SU-DHL-6 (cell line): Measurements from ENCODE around the gene SUMF1.

Source experiments
- CTCF ChIP-seq: fragments of 200-600 bp; sonication (generic); IDR thresholded peaks from one replicate; pipeline ENCODE4 v1.5.1; 2017; ENCODE audit warnings: antibody characterized with exemption, mild to moderate bottlenecking, low read length, moderate library complexity; ENCODE audit not compliant: insufficient read depth, poor library complexity, severe bottlenecking
- EZH2phosphoT487 ChIP-seq: fragments of 200-600 bp; sonication (generic), shearing (Covaris generic); conservative IDR thresholded peaks from 2 replicates; pipeline ENCODE4 v1.6.1; 2018; ENCODE audit warnings: mild to moderate bottlenecking, antibody characterized with exemption, low read length, moderate library complexity, mixed read lengths

GRCh38 chr3:4322635-4323034, 144.4 kb downstream of the SUMF1 start:
- no peak for TF ChIP-seq CTCF
- TF ChIP-seq EZH2phosphoT487: no peak
